ENCODE results near the gene ZNF646.

- no peak for TF ChIP-seq CTCF (IDR thresholded peaks at IDR 0.05; ENCODE audit: low read length)
- TF ChIP-seq EZH2 (optimal IDR thresholded peaks at IDR 0.05; ENCODE audit: low read depth, low read length): no peak
- no peak for TF ChIP-seq EZH2phosphoT487 (IDR thresholded peaks at IDR 0.05; ENCODE audit: low read length)
Measured at GRCh38 chr16:31042866-31043265, 31.4 kb upstream of the ZNF646 start.

Measured in MM.1S (cell line).